SU-DHL-6 (cell line): ENCODE results near the gene UBASH3A.

Experiments
- EZH2phosphoT487 ChIP-seq: fragments of 200-600 bp; sonication (generic), shearing (Covaris generic); conservative IDR thresholded peaks from 2 replicates; pipeline ENCODE4 v1.6.1; 2018; ENCODE audit warnings: mild to moderate bottlenecking, antibody characterized with exemption, low read length, moderate library complexity, mixed read lengths
- TF ChIP-seq, protein P1 (sequence below): fragments of 200-600 bp; sonication (generic); IDR thresholded peaks from one replicate; pipeline ENCODE4 v1.5.1; 2017; ENCODE audit warnings: antibody characterized with exemption, mild to moderate bottlenecking, low read length, moderate library complexity; ENCODE audit not compliant: insufficient read depth, poor library complexity, severe bottlenecking

DNA sequence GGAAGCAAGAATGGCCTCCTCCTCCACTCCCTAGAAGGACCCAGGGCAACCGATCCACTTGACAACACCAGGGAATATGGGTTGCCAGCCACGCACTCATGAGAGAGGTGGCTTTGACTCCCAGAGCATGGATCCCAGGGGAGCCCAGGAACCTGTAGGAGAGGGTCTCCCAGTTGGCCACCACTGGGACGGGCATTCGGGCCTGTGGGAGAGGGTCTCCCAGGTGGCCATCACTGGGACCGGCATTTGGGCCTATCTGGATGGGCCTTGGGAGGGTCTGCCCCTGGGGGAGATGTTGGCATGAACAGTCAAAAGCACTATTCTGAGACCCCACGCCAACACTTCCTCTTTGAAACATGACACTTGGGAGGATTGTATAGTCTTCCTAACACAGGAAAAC lies 37.9 kb upstream of the UBASH3A start:
- TF ChIP-seq, protein P1, sequence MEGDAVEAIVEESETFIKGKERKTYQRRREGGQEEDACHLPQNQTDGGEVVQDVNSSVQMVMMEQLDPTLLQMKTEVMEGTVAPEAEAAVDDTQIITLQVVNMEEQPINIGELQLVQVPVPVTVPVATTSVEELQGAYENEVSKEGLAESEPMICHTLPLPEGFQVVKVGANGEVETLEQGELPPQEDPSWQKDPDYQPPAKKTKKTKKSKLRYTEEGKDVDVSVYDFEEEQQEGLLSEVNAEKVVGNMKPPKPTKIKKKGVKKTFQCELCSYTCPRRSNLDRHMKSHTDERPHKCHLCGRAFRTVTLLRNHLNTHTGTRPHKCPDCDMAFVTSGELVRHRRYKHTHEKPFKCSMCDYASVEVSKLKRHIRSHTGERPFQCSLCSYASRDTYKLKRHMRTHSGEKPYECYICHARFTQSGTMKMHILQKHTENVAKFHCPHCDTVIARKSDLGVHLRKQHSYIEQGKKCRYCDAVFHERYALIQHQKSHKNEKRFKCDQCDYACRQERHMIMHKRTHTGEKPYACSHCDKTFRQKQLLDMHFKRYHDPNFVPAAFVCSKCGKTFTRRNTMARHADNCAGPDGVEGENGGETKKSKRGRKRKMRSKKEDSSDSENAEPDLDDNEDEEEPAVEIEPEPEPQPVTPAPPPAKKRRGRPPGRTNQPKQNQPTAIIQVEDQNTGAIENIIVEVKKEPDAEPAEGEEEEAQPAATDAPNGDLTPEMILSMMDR: no peak
- TF ChIP-seq EZH2phosphoT487: no peak
